Uterus (tissue), 4 donors: ENCODE data around the gene BRS3. TPM values are rescaled to one million over a fixed set of nuclear protein-coding genes. Genes with fewer than 3 reads are reported as not detected.

Experiments
- DNase-seq, 2 donors: peaks; one replicate each; pipeline ENCODE4 v3.0.0-alpha.2; 2019 to 2020
- H3K27ac ChIP-seq, 2 donors: fragments of 200-600 bp; sonication (generic); 1 replicate in 1 of 2; 2 replicates in 1 of 2; pipeline ENCODE4 v1.5.1; 2016 to 2018
- H3K27me3 ChIP-seq, 2 donors: fragments of 200-600 bp; sonication (generic); one replicate each; pipeline ENCODE4 v1.5.1; 2018 to 2019; ENCODE audit warnings: control low read depth in 1 of 2
- H3K36me3 ChIP-seq, 2 donors: fragments of 200-600 bp; sonication (generic); one replicate each; pipeline ENCODE4 v1.5.1; 2019; ENCODE audit warnings: control low read depth in 1 of 2
- H3K4me1 ChIP-seq, 2 donors: fragments of 200-600 bp; sonication (generic); one replicate each; pipeline ENCODE4 v1.5.1; 2018 to 2019; ENCODE audit warnings: control low read depth in 1 of 2
- H3K4me3 ChIP-seq, 2 donors: fragments of 200-600 bp; sonication (generic); 1 replicate in 1 of 2; 2 replicates in 1 of 2; pipeline ENCODE4 v1.5.1; 2018 to 2019; ENCODE audit warnings: mild to moderate bottlenecking in 1 of 2
- H3K9me3 ChIP-seq, 2 donors: fragments of 200-600 bp; sonication (generic); one replicate each; pipeline ENCODE4 v1.5.1; 2019; ENCODE audit warnings: control low read depth in 1 of 2
- POLR2A ChIP-seq, 2 donors: fragments of 450-650 bp; IDR thresholded peaks; one replicate each; pipeline ENCODE4 v1.6.1; 2016; ENCODE audit warnings: antibody characterized with exemption in 2 of 2, mild to moderate bottlenecking in 1 of 2, moderate library complexity in 1 of 2
- intact Hi-C: fragments of 100-400 bp; cut with DNase I; formaldehyde crosslinking; loops from one replicate; pipeline ENCODE4 v1.15.1; 2023; ENCODE audit warnings: low total_unique reads
- total RNA-seq, 4 donors: library from RNA; depleted of rRNA in 3 of 4; stranded (reverse); fragments of >200 nt in 3 of 4; gene quantifications; one replicate each; pipeline versions ENCODE4 v1.1.0 to v1.2.4, GENCODE V29; 2014 to 2023
- TF ChIP-seq, protein P1 (sequence below), 4 experiments: fragments of 200-600 bp in 2 of 4; fragments of 450-650 bp in 2 of 4; sonication (generic) in 2 of 4; IDR thresholded peaks; one replicate each; pipeline ENCODE4 v1.5.1; 2016 to 2019; ENCODE audit warnings: antibody characterized with exemption in 4 of 4, mild to moderate bottlenecking in 2 of 4, moderate library complexity in 1 of 4
- donor health status: DM: yes; HTN: yes; CAD: no.

Gene BRS3
- total RNA-seq, 4 donors from 2014 or later: 0.28 to 1.0 TPM; not detected in 2

- H3K4me3 ChIP-seq: no peak overlapping the region
- intact Hi-C loops: no loop called here
- no peak for DNase-seq
- H3K4me1 ChIP-seq: no peaks in the 10 kb centered on the region
- H3K9me3 ChIP-seq: no peaks in the 10 kb centered on the region
- H3K36me3 ChIP-seq: no peaks in the 10 kb centered on the region
- no peaks in the 10 kb centered on the region for H3K27me3 ChIP-seq
- TF ChIP-seq, protein P1, sequence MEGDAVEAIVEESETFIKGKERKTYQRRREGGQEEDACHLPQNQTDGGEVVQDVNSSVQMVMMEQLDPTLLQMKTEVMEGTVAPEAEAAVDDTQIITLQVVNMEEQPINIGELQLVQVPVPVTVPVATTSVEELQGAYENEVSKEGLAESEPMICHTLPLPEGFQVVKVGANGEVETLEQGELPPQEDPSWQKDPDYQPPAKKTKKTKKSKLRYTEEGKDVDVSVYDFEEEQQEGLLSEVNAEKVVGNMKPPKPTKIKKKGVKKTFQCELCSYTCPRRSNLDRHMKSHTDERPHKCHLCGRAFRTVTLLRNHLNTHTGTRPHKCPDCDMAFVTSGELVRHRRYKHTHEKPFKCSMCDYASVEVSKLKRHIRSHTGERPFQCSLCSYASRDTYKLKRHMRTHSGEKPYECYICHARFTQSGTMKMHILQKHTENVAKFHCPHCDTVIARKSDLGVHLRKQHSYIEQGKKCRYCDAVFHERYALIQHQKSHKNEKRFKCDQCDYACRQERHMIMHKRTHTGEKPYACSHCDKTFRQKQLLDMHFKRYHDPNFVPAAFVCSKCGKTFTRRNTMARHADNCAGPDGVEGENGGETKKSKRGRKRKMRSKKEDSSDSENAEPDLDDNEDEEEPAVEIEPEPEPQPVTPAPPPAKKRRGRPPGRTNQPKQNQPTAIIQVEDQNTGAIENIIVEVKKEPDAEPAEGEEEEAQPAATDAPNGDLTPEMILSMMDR (IDR thresholded peaks at IDR 0.05): no peak
- TF ChIP-seq POLR2A (IDR thresholded peaks at IDR 0.05): no peak
- H3K27ac ChIP-seq: no peak overlapping the region
Measured at GRCh38 chrX:136450050-136450830, 37.5 kb upstream of the BRS3 start.

DNA sequence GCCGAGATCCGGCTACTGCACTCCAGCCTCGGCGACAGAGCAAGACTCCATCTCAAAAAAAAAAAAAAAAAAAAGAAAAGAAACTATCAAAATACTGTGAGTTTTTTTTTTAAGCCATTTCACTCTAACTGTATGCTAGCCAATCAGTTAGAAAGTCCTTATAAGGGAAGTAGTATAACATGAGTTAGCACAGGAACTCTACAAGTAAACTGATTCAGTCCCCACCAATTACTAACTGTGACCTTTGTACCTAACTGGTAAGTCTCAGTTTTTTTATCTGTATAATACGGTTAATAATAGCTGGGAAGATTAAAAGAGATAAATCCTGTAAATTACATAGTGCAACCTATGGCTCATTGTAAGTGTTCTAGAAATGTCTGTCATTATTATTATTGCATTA is 35.1 kb upstream of the BRS3 start:
- intact Hi-C loops: no loop called here
- DNase-seq: no peak
- H3K9me3 ChIP-seq: no peaks in the 10 kb centered on the region

GRCh38 chrX:136453114-136453513 is 34.6 kb upstream of the BRS3 start:
- intact Hi-C loops: no loop called here
- Histone ChIP-seq H3K4me1 (no peaks in the 10 kb centered on the region), H3K9me3 (no peaks in the 10 kb centered on the region), H3K36me3 (no peaks in the 10 kb centered on the region), H3K4me3 (no peak overlapping the region), H3K27ac (no peak overlapping the region), H3K27me3 (no peaks in the 10 kb centered on the region)
- no peak for DNase-seq
- TF ChIP-seq, protein P1 (IDR thresholded peaks at IDR 0.05): no peak
- TF ChIP-seq POLR2A (IDR thresholded peaks at IDR 0.05): no peak

More for the DNA sequence above, 35.1 kb upstream of the BRS3 start:
- Histone ChIP-seq H3K4me3 (no peak overlapping the region), H3K4me1 (no peaks in the 10 kb centered on the region), H3K27me3 (no peaks in the 10 kb centered on the region), H3K36me3 (no peaks in the 10 kb centered on the region), H3K27ac (no peak overlapping the region)
- TF ChIP-seq POLR2A (IDR thresholded peaks at IDR 0.05): no peak
- TF ChIP-seq, protein P1 (IDR thresholded peaks at IDR 0.05): no peak

- H3K36me3 ChIP-seq: no peaks in the 10 kb centered on the region
- H3K4me3 ChIP-seq: no peak overlapping the region
- no peak for TF ChIP-seq POLR2A (IDR thresholded peaks at IDR 0.05)
- TF ChIP-seq, protein P1 (IDR thresholded peaks at IDR 0.05): no peak
- no peaks in the 10 kb centered on the region for H3K4me1 ChIP-seq
- H3K9me3 ChIP-seq: no peaks in the 10 kb centered on the region
- intact Hi-C loops: no loop called here
- no peak for DNase-seq
- H3K27ac ChIP-seq: no peak overlapping the region
- no peaks in the 10 kb centered on the region for H3K27me3 ChIP-seq
Measured at GRCh38 chrX:136453771-136454170, 34.0 kb upstream of the BRS3 start.

- TF ChIP-seq POLR2A (IDR thresholded peaks at IDR 0.05): no peak
- TF ChIP-seq, protein P1 (IDR thresholded peaks at IDR 0.05): no peak
- no peaks in the 10 kb centered on the region for H3K9me3 ChIP-seq
Measured at GRCh38 chrX:136456133-136456532, 31.6 kb upstream of the BRS3 start.

More at GRCh38 chrX:136456133-136456532, 31.6 kb upstream of the BRS3 start:
- no peak overlapping the region for H3K4me3 ChIP-seq
- H3K36me3 ChIP-seq: no peaks in the 10 kb centered on the region
- H3K4me1 ChIP-seq: no peaks in the 10 kb centered on the region
- H3K27ac ChIP-seq: no peak overlapping the region
- DNase-seq: no peak
- no peaks in the 10 kb centered on the region for H3K27me3 ChIP-seq
- intact Hi-C loops: no loop called here
